ES-I3 (cell line): Measurements from ENCODE around the gene ASPHD2.
"Not testable (repeated sequence)": the region's sequence is repeated elsewhere in the genome, so short reads cannot be mapped to it uniquely, and the experiment has no call there.

Source experiments
- H3K36me3 ChIP-seq: 2 replicates; pipeline ENCODE4 v1.6.1; 2013; ENCODE audit warnings: mild to moderate bottlenecking, low read length, control low read depth, moderate library complexity; ENCODE audit not compliant: insufficient read depth
- H3K4me1 ChIP-seq: 2 replicates; pipeline ENCODE4 v1.6.1; 2013; ENCODE audit warnings: mild to moderate bottlenecking, control low read depth, low read length; ENCODE audit not compliant: insufficient read depth
- H3K9ac ChIP-seq: 2 replicates; pipeline ENCODE4 v1.6.1; 2013; ENCODE audit warnings: low read depth, mild to moderate bottlenecking, low read length, moderate library complexity
- H3K9me3 ChIP-seq: 2 replicates; pipeline ENCODE4 v1.6.1; 2013; ENCODE audit warnings: mild to moderate bottlenecking, low read length, moderate library complexity; ENCODE audit not compliant: control insufficient read depth, insufficient read depth

The ASPHD2 gene

DNA sequence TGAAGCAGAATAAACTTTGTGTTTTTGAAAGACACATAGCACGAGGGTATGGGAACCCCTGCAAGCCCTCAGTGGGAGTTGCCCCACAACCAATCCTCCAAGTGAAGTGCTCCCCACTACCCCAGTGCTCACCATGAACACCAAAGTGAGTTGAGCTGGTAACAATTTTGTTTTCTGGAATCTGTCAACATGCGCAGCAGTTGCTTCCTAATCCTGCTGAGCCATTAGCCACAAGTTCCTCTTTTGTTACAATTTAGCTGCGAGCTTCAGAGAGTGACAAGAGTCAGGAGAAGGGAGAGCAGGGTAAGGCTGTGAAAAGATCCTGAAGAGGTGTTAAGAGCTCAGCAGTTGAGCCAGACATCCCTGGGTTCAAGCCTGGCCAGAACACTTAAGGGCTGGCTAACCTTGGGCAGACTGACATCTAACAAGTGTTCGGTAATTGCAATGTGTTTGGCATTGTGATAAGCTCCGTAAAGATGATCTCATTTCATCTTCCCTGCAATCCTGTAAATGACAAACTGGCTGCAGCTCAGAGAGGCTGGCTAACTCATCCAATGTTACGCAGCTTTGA lies 24.1 kb upstream of the ASPHD2 start:
- H3K9me3 ChIP-seq, result no peaks in the 10 kb centered on the region
- H3K9ac ChIP-seq, result no peak overlapping the region
- peaks cover 6% of the 10 kb centered on the region; the same call in 1 of the 2 replicates for H3K4me1 ChIP-seq
- H3K36me3 ChIP-seq, result no peaks in the 10 kb centered on the region

DNA sequence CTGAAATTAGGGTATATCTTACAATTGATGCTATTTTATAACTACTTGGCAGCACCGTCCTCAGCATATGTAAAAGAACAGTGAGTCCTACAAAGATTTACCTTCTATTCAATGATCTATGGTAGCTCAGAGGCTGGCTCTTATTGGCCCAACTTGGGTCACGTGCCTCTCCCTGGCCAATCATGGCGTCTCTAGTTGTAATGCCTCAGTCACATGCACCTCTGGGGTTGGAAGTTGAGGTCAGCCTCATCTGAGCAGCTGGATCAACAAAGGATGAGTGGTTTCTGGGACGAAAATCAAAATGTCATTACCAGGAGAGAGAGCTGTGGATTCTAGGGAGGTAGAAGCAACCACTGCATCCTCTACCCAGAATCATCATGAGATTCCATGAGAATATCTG lies 22.9 kb upstream of the ASPHD2 start:
- peaks cover 6% of the 10 kb centered on the region; the same call in 1 of the 2 replicates for H3K4me1 ChIP-seq
- H3K9me3 ChIP-seq, result no peaks in the 10 kb centered on the region
- no peak overlapping the region for H3K9ac ChIP-seq
- H3K36me3 ChIP-seq, result no peaks in the 10 kb centered on the region

DNA sequence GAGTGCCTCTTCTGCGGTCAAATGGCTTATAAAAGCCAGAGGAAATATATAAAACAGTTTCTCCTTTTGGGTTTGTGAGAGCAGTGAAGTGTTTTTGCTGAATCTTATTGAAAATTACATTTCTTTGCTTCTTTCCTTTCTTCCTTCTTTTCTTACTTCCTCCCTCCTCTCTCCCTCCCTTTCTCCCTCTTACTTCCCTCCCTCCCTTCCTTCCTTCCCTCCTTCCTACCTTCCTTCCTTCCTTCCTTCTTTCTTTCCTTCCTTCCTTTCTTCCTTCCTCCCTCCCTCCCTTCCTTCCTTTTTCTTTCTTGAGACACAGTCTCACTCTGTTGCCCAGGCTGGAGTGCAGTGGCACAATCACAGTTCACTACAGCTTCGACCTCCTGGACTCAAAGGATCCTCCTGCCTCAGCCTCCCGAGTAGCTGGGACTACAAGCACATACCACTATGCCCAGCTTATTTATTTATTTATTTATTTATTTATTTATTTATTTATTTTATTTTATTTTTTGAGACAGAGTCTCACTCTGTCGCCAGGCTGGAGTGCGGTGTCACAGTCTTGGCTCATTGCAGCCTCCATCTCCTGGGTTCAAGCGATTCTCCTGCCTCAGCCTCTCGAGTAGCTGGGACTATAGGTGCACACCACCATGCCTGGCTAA lies 20.4 kb upstream of the ASPHD2 start:
- H3K9me3 ChIP-seq, H3K36me3 ChIP-seq, H3K4me1 ChIP-seq, H3K9ac ChIP-seq: not testable (repeated sequence)

DNA sequence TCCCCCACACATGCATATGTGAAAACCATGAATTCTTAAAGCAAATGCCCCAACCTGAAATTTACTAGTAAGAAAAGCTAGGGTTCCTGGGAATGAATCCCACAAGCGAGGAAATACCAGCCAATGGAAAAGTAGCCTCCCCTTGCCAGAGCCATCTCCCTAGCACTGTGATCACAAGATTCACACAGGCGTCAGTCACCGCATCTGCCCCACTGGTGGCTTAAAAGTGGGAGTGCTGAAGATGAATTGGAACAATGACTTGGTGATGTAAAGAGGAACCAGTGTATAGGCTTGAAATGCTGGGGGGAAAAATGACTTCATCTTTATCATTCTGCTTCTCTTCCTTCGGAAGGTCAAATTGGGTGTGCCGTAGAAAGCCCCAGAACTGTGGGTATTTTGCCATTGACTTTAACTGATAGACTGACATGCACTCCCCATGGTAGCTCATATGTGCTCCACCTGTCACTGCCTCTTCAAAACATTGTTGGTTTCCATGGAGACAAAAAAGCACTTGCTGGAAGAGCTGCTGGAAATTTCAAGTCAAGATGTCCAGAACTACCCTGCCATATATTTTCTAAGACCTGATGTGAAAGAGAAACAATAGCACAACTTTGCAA lies 19.2 kb upstream of the ASPHD2 start:
- H3K9ac ChIP-seq, result no peak overlapping the region
- H3K4me1 ChIP-seq, result peaks cover 3% of the 10 kb centered on the region; the same call in 1 of the 2 replicates
- H3K36me3 ChIP-seq, result no peaks in the 10 kb centered on the region
- no peaks in the 10 kb centered on the region for H3K9me3 ChIP-seq

DNA sequence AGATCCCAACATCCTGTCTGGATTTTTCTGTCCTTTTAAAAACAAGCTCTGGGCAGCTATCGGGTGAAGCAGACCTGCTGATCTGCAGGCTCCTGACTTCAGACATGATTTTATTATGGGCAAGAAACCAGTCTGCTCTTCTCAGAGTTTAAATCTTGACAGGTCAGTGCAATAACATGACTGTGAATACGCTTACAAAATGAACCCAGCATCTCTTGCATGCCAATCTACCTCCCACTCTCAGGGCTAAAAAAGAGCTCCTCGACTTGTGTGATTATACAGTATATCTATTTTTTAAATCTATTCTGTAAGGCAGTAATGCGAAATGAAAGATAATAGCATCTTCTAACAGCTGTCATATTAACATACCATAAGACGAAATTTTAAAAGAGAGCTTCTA lies 18.7 kb upstream of the ASPHD2 start:
- H3K9ac ChIP-seq, result no peak overlapping the region
- H3K36me3 ChIP-seq, result no peaks in the 10 kb centered on the region

DNA sequence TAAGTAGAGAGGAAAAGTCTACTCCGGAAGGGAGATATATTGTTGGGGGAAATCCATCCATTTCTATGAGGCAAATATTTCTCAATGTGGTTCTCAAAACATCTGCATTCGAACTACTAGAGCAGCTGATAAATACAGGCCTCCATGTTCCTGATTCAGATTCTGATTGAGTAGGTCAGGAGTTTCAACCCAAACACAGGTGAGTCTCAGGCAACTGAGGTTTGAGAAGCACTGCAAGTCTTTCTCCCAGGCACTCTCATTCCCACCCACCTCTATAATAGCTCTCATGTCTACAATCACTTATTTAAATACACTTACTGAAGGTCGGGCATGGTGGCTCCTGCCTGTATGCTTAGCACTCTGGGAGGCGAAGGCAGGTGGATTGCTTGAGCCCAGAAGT lies 14.7 kb upstream of the ASPHD2 start:
- Histone ChIP-seq H3K4me1 (peaks cover 19% of the 10 kb centered on the region), H3K9me3 (no peaks in the 10 kb centered on the region), H3K36me3 (no peaks in the 10 kb centered on the region), H3K9ac (no peak overlapping the region)

More for the DNA sequence above, 18.7 kb upstream of the ASPHD2 start:
- Histone ChIP-seq H3K4me1 (no peaks in the 10 kb centered on the region), H3K9me3 (no peaks in the 10 kb centered on the region)

DNA sequence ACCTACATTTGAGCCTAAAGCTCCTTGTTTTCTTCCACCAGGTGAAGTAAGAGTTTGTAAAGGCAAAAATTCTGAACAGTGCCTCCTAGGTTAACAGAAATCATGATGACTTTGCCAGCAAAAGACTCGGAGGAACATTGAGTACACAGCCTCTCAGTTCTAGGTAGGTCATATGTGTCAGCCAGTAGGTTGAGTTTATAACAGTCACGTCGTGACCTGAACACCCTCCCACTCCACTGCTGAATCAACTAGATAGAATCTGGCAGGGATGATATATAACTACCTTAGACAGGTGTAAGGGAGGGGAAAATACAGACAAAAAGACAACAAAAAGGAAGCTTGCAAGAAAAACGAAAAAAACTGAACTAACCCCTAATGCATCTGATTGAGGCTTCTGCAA lies 12.8 kb upstream of the ASPHD2 start:
- no peaks in the 10 kb centered on the region for H3K36me3 ChIP-seq
- H3K9me3 ChIP-seq, result no peaks in the 10 kb centered on the region
- no peak overlapping the region for H3K9ac ChIP-seq
- peaks cover 25% of the 10 kb centered on the region for H3K4me1 ChIP-seq

DNA sequence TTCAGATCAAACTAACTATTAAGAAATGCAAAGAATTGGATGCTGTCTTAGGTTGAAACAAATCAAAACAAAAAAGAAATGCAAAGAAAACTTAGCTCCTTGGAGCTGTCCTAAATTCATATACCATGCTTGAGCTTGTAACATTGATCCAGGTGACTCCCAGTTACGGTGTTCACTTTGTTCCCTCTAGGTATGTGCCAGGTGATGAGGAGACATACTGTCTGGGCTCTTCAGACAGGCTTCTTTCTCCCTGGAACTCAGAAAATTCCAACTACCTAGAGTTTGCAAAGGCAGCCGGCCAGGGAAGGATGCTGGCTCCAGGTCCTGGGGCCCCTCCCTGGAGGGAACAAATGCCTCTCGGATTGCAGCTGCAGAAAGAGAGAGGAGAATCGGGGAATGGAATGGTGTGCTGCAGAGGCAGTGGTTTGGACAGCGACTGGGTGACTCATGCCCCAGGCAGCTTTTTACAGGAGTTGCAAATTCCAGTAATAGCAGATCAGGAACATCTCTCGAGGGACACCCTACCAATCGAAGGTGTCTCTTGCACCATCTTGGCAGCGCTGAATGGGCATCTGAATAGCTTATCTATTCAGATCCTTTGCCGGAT lies 12.3 kb upstream of the ASPHD2 start:
- no peaks in the 10 kb centered on the region for H3K36me3 ChIP-seq
- peaks cover 25% of the 10 kb centered on the region for H3K4me1 ChIP-seq
- no peaks in the 10 kb centered on the region for H3K9me3 ChIP-seq
- H3K9ac ChIP-seq, result no peak overlapping the region

DNA sequence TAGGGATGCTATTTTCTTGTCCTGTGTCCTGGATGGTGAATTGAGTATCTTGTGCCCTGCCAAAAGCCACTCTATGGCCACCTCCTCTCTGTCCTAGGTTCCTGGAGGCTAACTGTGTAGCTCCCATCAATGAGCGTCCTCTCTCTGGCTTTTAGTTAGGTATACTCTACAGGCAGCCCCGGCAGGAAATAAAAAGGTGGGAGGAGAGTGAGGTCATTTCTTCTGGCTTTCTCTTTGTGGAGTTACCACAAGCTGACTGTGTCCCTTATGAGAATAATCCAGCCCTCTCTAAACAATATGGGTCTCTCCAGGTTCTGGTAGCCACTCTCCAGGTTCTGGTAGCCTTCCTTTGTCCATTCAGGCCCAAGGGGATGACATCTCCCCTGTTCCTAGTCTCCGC lies 11.7 kb upstream of the ASPHD2 start:
- Histone ChIP-seq H3K9me3 (no peaks in the 10 kb centered on the region), H3K9ac (no peak overlapping the region), H3K36me3 (no peaks in the 10 kb centered on the region), H3K4me1 (peaks cover 25% of the 10 kb centered on the region)

DNA sequence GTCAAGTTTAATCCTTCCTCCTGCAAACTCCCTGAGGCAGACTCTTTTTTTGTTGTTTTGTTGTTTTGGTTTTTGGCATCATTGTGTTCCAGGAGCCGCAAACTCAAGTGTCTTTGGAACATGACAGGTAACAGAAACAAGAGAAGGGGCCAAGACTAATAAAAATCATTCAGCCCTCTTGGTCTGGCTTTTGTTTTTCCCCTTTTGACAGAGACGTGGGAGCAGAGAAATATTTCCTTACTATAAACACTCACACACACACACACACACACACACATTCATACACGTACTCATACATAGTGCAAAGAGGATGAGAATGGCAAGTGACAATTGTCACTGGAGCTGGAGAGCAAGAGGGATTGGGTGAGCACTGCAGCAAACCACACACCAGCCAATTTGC lies 10.4 kb upstream of the ASPHD2 start:
- no peaks in the 10 kb centered on the region for H3K36me3 ChIP-seq
- no peak overlapping the region for H3K9ac ChIP-seq

DNA sequence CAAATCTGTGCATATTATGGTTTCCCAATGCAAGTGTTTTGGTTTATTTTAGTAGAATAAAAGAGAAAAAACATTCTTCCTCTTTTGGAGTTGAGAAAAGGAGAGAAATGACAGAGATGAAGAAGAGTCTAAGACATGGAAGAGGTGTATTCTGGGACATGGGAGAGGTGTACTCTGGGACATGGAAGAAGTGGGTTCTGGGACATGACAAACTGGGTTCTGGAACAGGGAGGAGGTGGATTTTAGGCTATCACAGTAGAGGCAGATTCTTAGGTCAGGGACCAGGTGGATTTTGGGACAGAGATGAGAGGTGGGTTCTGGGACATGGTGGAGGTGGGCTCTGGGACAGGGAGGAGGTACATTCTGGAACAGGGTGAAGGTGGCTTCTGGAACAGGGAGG lies 2.1 kb upstream of the ASPHD2 start:
- peaks cover 12% of the 10 kb centered on the region for H3K4me1 ChIP-seq
- no peak overlapping the region for H3K9ac ChIP-seq
- H3K9me3 ChIP-seq, result peaks cover 9% of the 10 kb centered on the region; the same call in 1 of the 2 replicates
- no peaks in the 10 kb centered on the region for H3K36me3 ChIP-seq

More for the DNA sequence above, 10.4 kb upstream of the ASPHD2 start:
- Histone ChIP-seq H3K4me1 (peaks cover 25% of the 10 kb centered on the region), H3K9me3 (peaks cover 9% of the 10 kb centered on the region; the same call in 1 of the 2 replicates)

DNA sequence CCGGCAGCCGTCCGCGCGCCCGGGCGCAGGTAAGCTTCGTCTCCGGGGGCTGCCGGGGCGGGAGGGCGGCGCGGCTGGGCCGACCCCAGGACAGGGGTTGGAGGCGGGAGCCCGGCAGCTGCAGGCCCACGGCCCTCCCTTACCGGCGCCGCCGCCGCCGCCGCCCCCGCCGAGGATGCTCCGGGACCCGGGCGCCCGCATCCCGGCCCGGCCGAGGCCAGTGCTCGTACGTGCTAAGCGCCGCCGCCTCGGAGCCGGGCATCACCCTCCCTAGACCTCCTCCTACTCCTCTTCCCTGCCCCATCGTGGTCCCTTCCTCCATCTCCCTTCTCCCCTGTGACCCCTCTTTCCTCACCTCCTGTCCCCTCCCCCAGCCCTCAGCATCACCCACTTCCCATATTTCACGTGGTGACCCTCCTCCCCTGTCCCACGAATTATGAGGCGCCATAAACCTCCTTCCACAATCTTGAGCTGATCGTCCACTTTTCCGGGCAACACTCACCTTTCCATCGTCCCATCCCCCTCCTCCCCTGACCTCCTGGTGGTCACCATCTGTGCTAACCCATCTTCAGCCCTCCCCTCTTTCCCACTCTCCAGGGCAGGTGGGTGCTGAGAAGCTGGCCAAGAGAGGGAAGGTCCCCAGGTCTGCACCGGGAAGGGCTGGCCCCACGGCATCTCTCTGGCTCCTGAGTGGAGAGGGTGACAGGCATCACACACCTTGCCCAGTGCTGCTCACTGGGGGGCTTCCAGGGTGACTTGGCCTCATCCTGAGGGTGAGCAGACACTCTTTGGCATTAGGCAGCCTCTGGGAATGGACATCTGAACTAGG lies 612 bp downstream of the ASPHD2 start:
- Histone ChIP-seq H3K9ac (peak overlapping the region; percentile 61), H3K36me3 (no peaks in the 10 kb centered on the region), H3K9me3 (no peaks in the 10 kb centered on the region), H3K4me1 (peaks cover 12% of the 10 kb centered on the region)

DNA sequence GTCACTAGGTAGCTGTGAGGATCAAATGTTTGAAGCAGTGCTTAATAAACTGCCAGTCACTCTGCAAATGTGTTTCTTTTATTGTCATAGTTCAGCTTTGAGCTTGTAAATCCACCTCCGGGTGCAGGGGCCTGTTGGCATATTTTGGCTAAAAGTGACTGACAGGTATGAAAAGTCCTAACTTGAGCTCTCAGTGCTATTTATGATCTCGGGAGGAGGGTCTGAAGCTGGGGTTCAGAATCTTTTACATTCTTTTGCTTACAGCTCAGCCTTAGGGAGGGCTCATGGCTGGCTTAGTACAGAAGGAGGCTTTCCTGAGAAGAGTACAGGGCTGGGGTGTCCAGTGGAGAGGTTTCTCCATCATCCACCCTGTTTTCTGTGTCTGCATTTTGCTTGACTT lies 1.5 kb downstream of the ASPHD2 start:
- Histone ChIP-seq H3K9ac (no peak overlapping the region), H3K4me1 (peaks cover 12% of the 10 kb centered on the region), H3K36me3 (no peaks in the 10 kb centered on the region), H3K9me3 (no peaks in the 10 kb centered on the region)

DNA sequence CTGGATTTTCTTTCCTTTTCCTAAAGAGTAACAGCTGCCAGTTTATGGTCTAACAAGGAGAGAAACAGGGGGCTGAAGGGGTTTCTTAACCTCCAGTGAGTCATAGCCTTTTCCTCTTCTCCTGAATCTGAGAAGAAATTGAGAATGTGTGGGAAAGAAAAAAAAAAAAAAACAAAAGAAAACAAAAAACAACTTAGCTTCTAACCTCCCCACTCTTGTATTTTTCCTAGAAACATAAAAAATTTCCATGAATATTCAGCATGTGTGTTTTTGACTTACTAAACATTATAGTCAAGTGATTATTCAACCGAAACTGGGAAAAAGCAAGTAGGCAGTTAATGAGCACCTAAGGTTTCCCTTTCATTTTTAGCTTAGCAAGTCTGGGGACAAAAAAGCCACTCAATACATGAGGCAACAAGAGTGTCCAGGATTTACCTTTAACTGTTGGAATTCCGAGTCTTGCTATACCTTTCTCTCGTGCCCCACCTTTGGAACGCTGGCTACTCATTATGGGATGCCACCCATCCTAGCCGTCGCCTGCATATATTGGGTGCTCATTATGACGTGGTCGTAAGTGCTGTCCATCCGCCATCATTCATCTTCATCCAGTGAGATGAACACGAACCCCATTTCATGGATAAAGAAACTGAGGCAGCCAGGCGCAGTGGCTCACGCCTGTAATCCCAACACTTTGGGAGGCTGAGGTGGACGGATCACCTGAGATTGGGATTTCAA lies 2.4 kb downstream of the ASPHD2 start:
- Histone ChIP-seq H3K36me3 (no peaks in the 10 kb centered on the region), H3K9me3 (no peaks in the 10 kb centered on the region), H3K9ac (no peak overlapping the region), H3K4me1 (peaks cover 12% of the 10 kb centered on the region)
